ENCODE data around the gene CERS3. TPM values are rescaled to one million over a fixed set of nuclear protein-coding genes. Genes with fewer than 3 reads are reported as not detected.

The CERS3 gene
- total RNA-seq, 1 donor from 2014 or later = not detected

- no peak for DNase-seq (ENCODE audit: low read depth, low spot score)
These were observed 2.5 kb upstream of the CERS3 start for GRCh38 chr15:100531204-100531603.

- no peak for DNase-seq (ENCODE audit: low read depth, low spot score)
These were observed 806 bp upstream of the CERS3 start for GRCh38 chr15:100529556-100529955.

GRCh38 chr15:100526027-100526481 lies 2.7 kb downstream of the CERS3 start:
- no peak for DNase-seq (ENCODE audit: low read depth, low spot score)

- no peak for DNase-seq (ENCODE audit: low read depth, low spot score)
These were observed 3.3 kb downstream of the CERS3 start for GRCh38 chr15:100525436-100525835.

GRCh38 chr15:100524326-100524725 lies 4.4 kb downstream of the CERS3 start:
- no peak for DNase-seq (ENCODE audit: low read depth, low spot score)

GRCh38 chr15:100521907-100522306 lies 6.8 kb downstream of the CERS3 start:
- DNase-seq (ENCODE audit: low read depth, low spot score) = no peak

GRCh38 chr15:100520132-100520921 lies 8.4 kb downstream of the CERS3 start:
- DNase-seq (ENCODE audit: low read depth, low spot score) = no peak

GRCh38 chr15:100517846-100518245 lies 10.9 kb downstream of the CERS3 start:
- DNase-seq (ENCODE audit: low read depth, low spot score) = no peak

GRCh38 chr15:100516643-100517512 lies 11.9 kb downstream of the CERS3 start:
- no peak for DNase-seq (ENCODE audit: low read depth, low spot score)

- DNase-seq (ENCODE audit: low read depth, low spot score) = no peak
These were observed 13.0 kb downstream of the CERS3 start for GRCh38 chr15:100515758-100516157.

GRCh38 chr15:100508641-100509300 lies 20.0 kb downstream of the CERS3 start:
- DNase-seq (ENCODE audit: low read depth, low spot score) = no peak

GRCh38 chr15:100502651-100503050 lies 26.1 kb downstream of the CERS3 start:
- no peak for DNase-seq (ENCODE audit: low read depth, low spot score)

- no peak for DNase-seq (ENCODE audit: low read depth, low spot score)
These were observed 27.6 kb downstream of the CERS3 start for GRCh38 chr15:100501117-100501516.

- no peak for DNase-seq (ENCODE audit: low read depth, low spot score)
These were observed 28.3 kb downstream of the CERS3 start for GRCh38 chr15:100500226-100500990.

GRCh38 chr15:100495861-100496260 lies 32.9 kb downstream of the CERS3 start:
- no peak for DNase-seq (ENCODE audit: low read depth, low spot score)

GRCh38 chr15:100493213-100493612 lies 35.5 kb downstream of the CERS3 start:
- DNase-seq (ENCODE audit: low read depth, low spot score) = no peak

- no peak for DNase-seq (ENCODE audit: low read depth, low spot score)
These were observed 44.3 kb downstream of the CERS3 start for GRCh38 chr15:100484443-100484842.

GRCh38 chr15:100483370-100483769 lies 45.4 kb downstream of the CERS3 start:
- no peak for DNase-seq (ENCODE audit: low read depth, low spot score)

GRCh38 chr15:100476805-100477204 lies 51.9 kb downstream of the CERS3 start:
- DNase-seq (ENCODE audit: low read depth, low spot score) = no peak

GRCh38 chr15:100472736-100473135 lies 56.0 kb downstream of the CERS3 start:
- DNase-seq (ENCODE audit: low read depth, low spot score) = no peak

- no peak for DNase-seq (ENCODE audit: low read depth, low spot score)
These were observed 56.8 kb downstream of the CERS3 start for GRCh38 chr15:100471933-100472332.
